Fibroblast of lung (primary cell): Measurements from ENCODE around the gene TXNDC16. TPM values are rescaled to one million over a fixed set of nuclear protein-coding genes. Genes with fewer than 3 reads are reported as not detected.
A peak's percentile ranks its signal among the peaks of the same experiment; 100 is the strongest.

Experiments used
- DNase-seq, 2 donors: peaks; one replicate each; pipeline versions ENCODE4 v3.0.0 to v3.0.0-alpha.2; 2010; ENCODE audit warnings: low read depth in 2 of 2
- H2AFZ ChIP-seq: 2 replicates; pipeline ENCODE4 v1.5.1; 2012; ENCODE audit warnings: low read length, control low read depth, inconsistent platforms
- H3K27ac ChIP-seq: 2 replicates; pipeline ENCODE4 v1.5.1; 2011; ENCODE audit warnings: low read length, control low read depth; ENCODE audit not compliant: insufficient read depth
- H3K27me3 ChIP-seq: 2 replicates; pipeline ENCODE4 v1.5.1; 2011; ENCODE audit warnings: mild to moderate bottlenecking, low read length; ENCODE audit not compliant: control insufficient read depth, insufficient read depth
- H3K36me3 ChIP-seq: 2 replicates; pipeline ENCODE4 v1.5.1; 2011; ENCODE audit warnings: low read length; ENCODE audit not compliant: control insufficient read depth, insufficient read depth
- H3K4me1 ChIP-seq: 2 replicates; pipeline ENCODE4 v1.5.1; 2011; ENCODE audit warnings: low read length; ENCODE audit not compliant: control insufficient read depth, insufficient read depth; ENCODE audit errors: extremely low read depth
- H3K4me2 ChIP-seq: 2 replicates; pipeline ENCODE4 v1.5.1; 2011; ENCODE audit warnings: low read length, control low read depth; ENCODE audit not compliant: insufficient read depth; ENCODE audit errors: extremely low read depth
- H3K4me3 ChIP-seq, 4 experiments: fragments of 200-600 bp in 1 of 4; sonication (generic) in 1 of 4; replicated peaks in 1 of 4; 2 replicates each; pipeline ENCODE4 v1.5.1; 2011 to 2016; ENCODE audit warnings: low read length in 4 of 4, low read depth in 3 of 4, mild to moderate bottlenecking in 3 of 4, control low read depth in 2 of 4, inconsistent platforms in 1 of 4, mixed read lengths in 1 of 4; ENCODE audit not compliant: insufficient read depth in 1 of 4; ENCODE audit errors: control extremely low read depth in 1 of 4
- H3K79me2 ChIP-seq: 2 replicates; pipeline ENCODE4 v1.5.1; 2012; ENCODE audit warnings: mild to moderate bottlenecking, low read length, inconsistent platforms; ENCODE audit not compliant: control insufficient read depth, insufficient read depth
- H3K9ac ChIP-seq: 2 replicates; pipeline ENCODE4 v1.5.1; 2011; ENCODE audit warnings: mild to moderate bottlenecking, low read length, control low read depth; ENCODE audit not compliant: insufficient read depth
- H3K9me3 ChIP-seq: 2 replicates; pipeline ENCODE4 v1.5.1; 2012; ENCODE audit warnings: low read depth, low read length; ENCODE audit not compliant: control insufficient read depth, insufficient read depth
- H4K20me1 ChIP-seq: 2 replicates; pipeline ENCODE4 v1.5.1; 2011; ENCODE audit warnings: low read length; ENCODE audit not compliant: control insufficient read depth, insufficient read depth; ENCODE audit errors: extremely low read depth
- CTCF ChIP-seq, 2 donors: IDR thresholded peaks in 1 of 2; conservative IDR thresholded peaks in 1 of 2; 1 replicate in 1 of 2; 2 replicates in 1 of 2; pipeline ENCODE4 v1.5.1; 2011 to 2012; ENCODE audit warnings: low read length in 2 of 2, control low read depth in 1 of 2, inconsistent platforms in 1 of 2, low read depth in 1 of 2, mild to moderate bottlenecking in 1 of 2
- EZH2 ChIP-seq: IDR thresholded peaks from 2 replicates; pipeline ENCODE4 v1.5.1; 2012; ENCODE audit warnings: low read length, control low read depth, mild to moderate bottlenecking; ENCODE audit errors: missing control alignments
- polyA plus RNA-seq, 2 donors: library from polyadenylated mRNA; depleted of rRNA in 1 of 2; stranded (reverse) in 1 of 2; unstranded in 1 of 2; fragments of >200 nt; gene quantifications; 2 replicates each; pipeline ENCODE4 v1.2.1, GENCODE V29; 2011 to 2012; ENCODE audit warnings: missing spikeins in 1 of 2
- total RNA-seq: library from RNA; depleted of rRNA; stranded (reverse); fragments of >200 nt; gene quantifications from 2 replicates; pipeline ENCODE4 v1.2.1, GENCODE V29; 2014

The TXNDC16 gene
- total and polyA plus RNA-seq, 2 donors (not counting 1 experiment from before 2014, with no cell fraction given): 3.0 to 6.6 TPM

- no peak for DNase-seq
- H3K4me1 ChIP-seq: no peaks in the 10 kb centered on the region
- H3K27ac ChIP-seq: no peak overlapping the region
- no peak overlapping the region for H2AFZ ChIP-seq
- no peaks in the 10 kb centered on the region for H3K36me3 ChIP-seq
- no peaks in the 10 kb centered on the region for H4K20me1 ChIP-seq
- no peak overlapping the region for H3K9ac ChIP-seq
- H3K27me3 ChIP-seq: no peaks in the 10 kb centered on the region
- H3K79me2 ChIP-seq: no peaks in the 10 kb centered on the region
- no peak overlapping the region for H3K4me2 ChIP-seq
- no peak overlapping the region for H3K4me3 ChIP-seq
- no peaks in the 10 kb centered on the region for H3K9me3 ChIP-seq
- no peak for TF ChIP-seq EZH2
These were observed 38.0 kb upstream of the TXNDC16 start for GRCh38 chr14:52590318-52590717.

GRCh38 chr14:52589646-52590045 lies 37.3 kb upstream of the TXNDC16 start:
- Histone ChIP-seq H3K4me2 (no peak overlapping the region), H3K9ac (no peak overlapping the region), H3K9me3 (no peaks in the 10 kb centered on the region), H3K4me1 (no peaks in the 10 kb centered on the region), H3K4me3 (no peak overlapping the region), H2AFZ (no peak overlapping the region), H4K20me1 (no peaks in the 10 kb centered on the region), H3K79me2 (no peaks in the 10 kb centered on the region), H3K27ac (no peak overlapping the region), H3K36me3 (no peaks in the 10 kb centered on the region), H3K27me3 (no peaks in the 10 kb centered on the region)
- TF ChIP-seq CTCF (conservative IDR thresholded peaks at IDR 0.05 in 1 of 2, IDR thresholded peaks at IDR 0.05 in 1 of 2; ENCODE audit: low read depth in 1 of 2, low read length in 2 of 2) (no peak), EZH2 (no peak)
- DNase-seq: peak in 1 of 2 donors; percentile 24

- TF ChIP-seq CTCF (conservative IDR thresholded peaks at IDR 0.05 in 1 of 2, IDR thresholded peaks at IDR 0.05 in 1 of 2; ENCODE audit: low read depth in 1 of 2, low read length in 2 of 2) (no peak), EZH2 (no peak)
- Histone ChIP-seq H3K4me2 (no peak overlapping the region), H3K4me1 (no peaks in the 10 kb centered on the region), H3K27me3 (no peaks in the 10 kb centered on the region), H3K36me3 (no peaks in the 10 kb centered on the region), H3K9me3 (no peaks in the 10 kb centered on the region), H3K9ac (no peak overlapping the region), H4K20me1 (no peaks in the 10 kb centered on the region), H3K27ac (no peak overlapping the region), H3K79me2 (no peaks in the 10 kb centered on the region), H3K4me3 (no peak overlapping the region), H2AFZ (no peak overlapping the region)
- DNase-seq: peak; percentile 6 to 12
These were observed 31.2 kb upstream of the TXNDC16 start for GRCh38 chr14:52583544-52583943.
